Measurements from ENCODE around the gene GRIN3B. TPM values are rescaled to one million over a fixed set of nuclear protein-coding genes. Genes with fewer than 3 reads are reported as not detected.

Gene GRIN3B
- polyA plus RNA-seq, 1 experiment: 0.38 TPM

GRCh38 chr19:1057176-1057855 lies 57.1 kb downstream of the GRIN3B start:
- POLR2A ChIA-PET: interaction anchor here (0.6 kb wide), 1 partner anchor 15 kb away, joined by 5 read pairs; no protein-coding TSS in a partner anchor
- Histone ChIP-seq H3K27me3 (ENCODE audit: control insufficient read depth, insufficient read depth, low read length) (peaks cover 2% of the 10 kb centered on the region), H3K27ac (ENCODE audit: low read depth, low read length) (no peak overlapping the region), H3K4me3 (ENCODE audit: low read depth, low read length) (no peak overlapping the region), H3K9me3 (ENCODE audit: control insufficient read depth, insufficient read depth, low read length) (peaks cover 71% of the 10 kb centered on the region)
- DNase-seq (ENCODE audit: low read depth, low spot score): no peak
- TF ChIP-seq CTCF (IDR thresholded peaks at IDR 0.05; ENCODE audit: low read depth, low read length): no peak
- CTCF ChIA-PET: interaction anchor here (1.3 kb wide), 1 partner anchor 187 kb away, joined by 6 read pairs; no protein-coding TSS in a partner anchor

GRCh38 chr19:1058112-1058511 lies 57.9 kb downstream of the GRIN3B start:
- CTCF ChIA-PET: interaction anchor here (1.3 kb wide), 1 partner anchor 186 kb away, joined by 6 read pairs; no protein-coding TSS in a partner anchor
- TF ChIP-seq CTCF (IDR thresholded peaks at IDR 0.05; ENCODE audit: low read depth, low read length): no peak
- POLR2A ChIA-PET: no interaction called here
- DNase-seq (ENCODE audit: low read depth, low spot score): no peak
- H3K4me3 ChIP-seq (ENCODE audit: low read depth, low read length): no peak overlapping the region
- peaks cover 78% of the 10 kb centered on the region for H3K9me3 ChIP-seq (ENCODE audit: control insufficient read depth, insufficient read depth, low read length)
- H3K27me3 ChIP-seq (ENCODE audit: control insufficient read depth, insufficient read depth, low read length): peaks cover 2% of the 10 kb centered on the region
- no peak overlapping the region for H3K27ac ChIP-seq (ENCODE audit: low read depth, low read length)

Small RNA genes lying within 50 kb of the gene (small RNA-seq; reads per million reads assigned to genes)
- 5.6 reads per million, percentile 54 among the genes with 10 or more reads in this experiment for gene RNU6-2 (ENCODE audit: insufficient read length, low read depth)

Other genes starting within 250 kb of the GRIN3B start
- gene MISP, start 249.3 kb upstream of the GRIN3B start, polyA plus RNA-seq (2011; rRNA removed): 0.07 and 0.09 TPM in 2 replicates
- gene PTBP1, start 203.0 kb upstream of the GRIN3B start, polyA plus RNA-seq (2011; rRNA removed): 141 and 216 TPM in 2 replicates
- gene PLPPR3, start 178.5 kb upstream of the GRIN3B start, polyA plus RNA-seq (2011; rRNA removed): 1.3 and 2.2 TPM in 2 replicates
- gene AZU1, start 172.6 kb upstream of the GRIN3B start, polyA plus RNA-seq (2011; rRNA removed): 0.04 TPM in 1 of 2 replicates, not detected in the other
- gene PRTN3, start 159.4 kb upstream of the GRIN3B start, polyA plus RNA-seq (2011; rRNA removed): not detected in 2 replicates
- not detected in 2 replicates for gene ELANE, start 148.1 kb upstream of the GRIN3B start, polyA plus RNA-seq (2011; rRNA removed)
- 0.45 and 1.0 TPM in 2 replicates for gene CFD, start 140.8 kb upstream of the GRIN3B start, polyA plus RNA-seq (2011; rRNA removed)
- 22.7 and 31.7 TPM in 2 replicates for gene MED16, start 107.2 kb upstream of the GRIN3B start, polyA plus RNA-seq (2011; rRNA removed)
- gene RNU6-9, start 106.9 kb upstream of the GRIN3B start, polyA plus RNA-seq (2011; rRNA removed): not detected in 2 replicates
- 24.0 and 30.9 TPM in 2 replicates for gene R3HDM4, start 87.2 kb upstream of the GRIN3B start, polyA plus RNA-seq (2011; rRNA removed)
- not detected in 2 replicates for gene KISS1R, start 83.1 kb upstream of the GRIN3B start, polyA plus RNA-seq (2011; rRNA removed)
- gene ARID3A, start 74.4 kb upstream of the GRIN3B start, polyA plus RNA-seq (2011; rRNA removed): 7.6 and 12.2 TPM in 2 replicates
- 24.5 and 36.3 TPM in 2 replicates for gene WDR18, start 16.1 kb upstream of the GRIN3B start, polyA plus RNA-seq (2011; rRNA removed)
- gene TMEM259, start 20.7 kb downstream of the GRIN3B start, polyA plus RNA-seq (2011; rRNA removed): 55.8 and 74.0 TPM in 2 replicates
- gene RNU6-2, start 21.1 kb downstream of the GRIN3B start, polyA plus RNA-seq (2011; rRNA removed): not detected in 2 replicates
- gene CNN2, start 26.2 kb downstream of the GRIN3B start, polyA plus RNA-seq (2011; rRNA removed): 302 and 362 TPM in 2 replicates
- gene ABCA7, start 39.7 kb downstream of the GRIN3B start, polyA plus RNA-seq (2011; rRNA removed): 1.5 and 1.6 TPM in 2 replicates
- 0.36 and 0.60 TPM in 2 replicates for gene ARHGAP45, start 66.7 kb downstream of the GRIN3B start, polyA plus RNA-seq (2011; rRNA removed)
- gene POLR2E, start 95.0 kb downstream of the GRIN3B start, polyA plus RNA-seq (2011; rRNA removed): 140 and 172 TPM in 2 replicates
- gene GPX4, start 103.6 kb downstream of the GRIN3B start, polyA plus RNA-seq (2011; rRNA removed): 627 and 865 TPM in 2 replicates
- 9.9 and 14.2 TPM in 2 replicates for gene SBNO2, start 173.8 kb downstream of the GRIN3B start, polyA plus RNA-seq (2011; rRNA removed)
- gene STK11, start 205.4 kb downstream of the GRIN3B start, polyA plus RNA-seq (2011; rRNA removed): 24.6 and 26.6 TPM in 2 replicates
- 1.1 and 1.6 TPM in 2 replicates for gene CBARP, start 237.6 kb downstream of the GRIN3B start, polyA plus RNA-seq (2011; rRNA removed)
- gene ATP5F1D, start 241.3 kb downstream of the GRIN3B start, polyA plus RNA-seq (2011; rRNA removed): 36.4 and 55.1 TPM in 2 replicates
- 6.6 and 10.6 TPM in 2 replicates for gene MIDN, start 248.2 kb downstream of the GRIN3B start, polyA plus RNA-seq (2011; rRNA removed)

All from AG04450 (cell line).